ENCODE measurements around the gene ZKSCAN1.
"Not testable (repeated sequence)": the region's sequence is repeated elsewhere in the genome, so short reads cannot be mapped to it uniquely, and the experiment has no call there.

Gene ZKSCAN1

DNA sequence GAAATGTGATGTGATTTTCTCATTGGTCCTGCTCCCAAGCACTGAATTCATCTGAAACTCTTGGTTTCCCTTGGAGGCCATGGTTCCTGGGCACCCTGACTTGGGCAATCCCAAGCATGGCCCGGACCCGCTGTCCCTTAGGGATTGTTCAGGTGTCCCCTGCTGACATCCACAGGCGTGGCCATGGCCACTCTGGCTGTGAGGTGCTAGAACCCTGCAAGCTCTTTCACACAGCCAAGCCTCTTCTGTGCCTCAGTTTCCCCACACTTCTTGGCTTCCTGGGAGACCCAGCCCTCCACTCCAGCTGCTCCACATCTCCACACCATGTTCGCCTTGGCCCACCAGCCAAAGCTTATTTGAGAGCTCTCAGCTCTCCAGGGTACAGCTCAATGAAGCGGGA is 27.6 kb upstream of the ZKSCAN1 start:
- Histone ChIP-seq H3K27ac (no peak overlapping the region), H3K27me3 (replicated peaks) (no peaks in the 10 kb centered on the region), H3K4me3 (ENCODE audit: low read depth, low read length) (no peak overlapping the region), H3K36me3 (replicated peaks) (no peaks in the 10 kb centered on the region)
- no peak for DNase-seq
- in situ Hi-C loops (cut with HindIII; ENCODE audit: low pct_ligation_motif_present, low sequenced_read_pairs) = loop anchor here (25.0 kb wide), 1 partner anchor 99 kb away; the partner anchor contains the start of genes COPS6 and ZNF3
- TF ChIP-seq, protein P1, sequence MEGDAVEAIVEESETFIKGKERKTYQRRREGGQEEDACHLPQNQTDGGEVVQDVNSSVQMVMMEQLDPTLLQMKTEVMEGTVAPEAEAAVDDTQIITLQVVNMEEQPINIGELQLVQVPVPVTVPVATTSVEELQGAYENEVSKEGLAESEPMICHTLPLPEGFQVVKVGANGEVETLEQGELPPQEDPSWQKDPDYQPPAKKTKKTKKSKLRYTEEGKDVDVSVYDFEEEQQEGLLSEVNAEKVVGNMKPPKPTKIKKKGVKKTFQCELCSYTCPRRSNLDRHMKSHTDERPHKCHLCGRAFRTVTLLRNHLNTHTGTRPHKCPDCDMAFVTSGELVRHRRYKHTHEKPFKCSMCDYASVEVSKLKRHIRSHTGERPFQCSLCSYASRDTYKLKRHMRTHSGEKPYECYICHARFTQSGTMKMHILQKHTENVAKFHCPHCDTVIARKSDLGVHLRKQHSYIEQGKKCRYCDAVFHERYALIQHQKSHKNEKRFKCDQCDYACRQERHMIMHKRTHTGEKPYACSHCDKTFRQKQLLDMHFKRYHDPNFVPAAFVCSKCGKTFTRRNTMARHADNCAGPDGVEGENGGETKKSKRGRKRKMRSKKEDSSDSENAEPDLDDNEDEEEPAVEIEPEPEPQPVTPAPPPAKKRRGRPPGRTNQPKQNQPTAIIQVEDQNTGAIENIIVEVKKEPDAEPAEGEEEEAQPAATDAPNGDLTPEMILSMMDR (IDR thresholded peaks at IDR 0.05; ENCODE audit: low read depth, low read length, missing control alignments) = no peak

DNA sequence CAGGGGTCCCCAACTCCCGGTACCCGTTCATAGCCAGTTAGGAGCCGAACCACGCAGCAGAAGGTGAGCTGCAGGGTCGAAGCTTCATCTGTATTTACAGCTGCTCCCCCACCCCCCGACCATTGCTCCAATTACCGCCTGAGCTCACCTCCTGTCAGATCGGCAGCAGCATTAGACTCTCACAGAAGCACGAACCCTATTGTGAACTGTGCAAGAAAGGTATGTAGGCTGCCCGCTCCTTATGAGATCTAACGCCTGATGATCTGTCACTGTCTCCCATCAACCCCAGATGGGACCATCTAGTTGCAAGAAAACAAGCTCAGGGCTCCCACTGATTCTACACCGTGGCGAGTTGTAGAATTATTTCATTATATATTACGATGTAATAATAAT is 24.9 kb upstream of the ZKSCAN1 start:
- in situ Hi-C loops (cut with HindIII; ENCODE audit: low pct_ligation_motif_present, low sequenced_read_pairs) = loop anchor here (25.0 kb wide), 1 partner anchor 97 kb away; the partner anchor contains the start of genes COPS6 and ZNF3
- no peaks in the 10 kb centered on the region for H3K27me3 ChIP-seq (replicated peaks)
- DNase-seq = no peak
- TF ChIP-seq, protein P1 (IDR thresholded peaks at IDR 0.05; ENCODE audit: low read depth, low read length, missing control alignments) = no peak
- no peaks in the 10 kb centered on the region for H3K36me3 ChIP-seq (replicated peaks)
- H3K4me3 ChIP-seq (ENCODE audit: low read depth, low read length) = peak overlapping the region; percentile 39
- no peak overlapping the region for H3K27ac ChIP-seq

DNA sequence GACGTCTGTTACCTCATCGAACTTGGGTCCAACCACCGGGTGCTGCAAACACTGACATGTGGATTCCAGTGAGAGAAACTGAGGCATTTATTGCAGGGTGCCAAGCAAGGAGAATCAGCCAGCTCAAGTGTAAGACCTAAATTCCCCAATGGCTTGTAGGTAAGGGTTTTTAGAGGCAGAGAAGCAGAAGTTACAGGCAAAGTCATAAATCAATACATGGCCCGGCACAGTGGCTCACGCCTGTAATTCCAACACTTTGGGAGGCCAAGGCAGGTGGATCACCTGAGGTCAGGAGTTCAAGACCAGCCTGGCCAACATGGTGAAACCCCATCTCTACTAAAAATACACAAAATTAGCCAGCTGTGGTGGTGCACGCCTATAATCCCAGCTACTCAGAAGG is 23.9 kb upstream of the ZKSCAN1 start:
- not testable (repeated sequence) for H3K27ac ChIP-seq; H3K27me3 ChIP-seq (replicated peaks); H3K36me3 ChIP-seq (replicated peaks); H3K4me3 ChIP-seq (ENCODE audit: low read depth, low read length); DNase-seq
- in situ Hi-C loops (cut with HindIII; ENCODE audit: low pct_ligation_motif_present, low sequenced_read_pairs) = loop anchor here (25.0 kb wide), 1 partner anchor 96 kb away; the partner anchor contains the start of genes COPS6 and ZNF3

DNA sequence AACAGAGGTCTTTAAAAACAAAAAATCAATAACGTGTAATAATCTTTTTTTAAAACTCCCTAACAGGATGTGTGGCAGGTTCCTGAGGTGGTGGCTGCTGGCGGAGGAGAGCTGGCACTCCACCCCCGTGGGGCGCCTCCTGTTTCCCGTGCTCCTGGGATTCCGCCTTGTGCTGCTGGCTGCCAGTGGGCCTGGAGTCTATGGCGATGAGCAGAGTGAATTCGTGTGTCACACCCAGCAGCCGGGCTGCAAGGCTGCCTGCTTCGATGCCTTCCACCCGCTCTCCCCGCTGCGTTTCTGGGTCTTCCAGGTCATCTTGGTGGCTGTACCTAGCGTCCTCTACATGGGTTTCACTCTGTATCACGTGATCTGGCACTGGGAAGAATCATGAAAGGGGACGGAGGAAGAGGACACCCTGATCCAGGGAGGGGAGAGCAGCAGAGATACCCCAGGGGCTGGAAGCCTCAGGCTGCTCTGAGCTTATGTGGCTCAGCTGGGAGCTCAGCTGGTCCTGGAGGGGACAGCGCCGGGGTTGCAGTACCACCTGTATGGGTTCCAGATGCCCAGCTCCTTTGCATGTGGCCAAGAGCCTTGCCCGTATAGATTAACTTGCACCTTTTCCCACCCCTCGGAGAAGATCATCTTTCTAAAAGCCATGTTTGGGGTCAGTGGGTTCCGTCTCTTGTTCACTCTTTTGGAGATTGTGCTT is 22.9 kb upstream of the ZKSCAN1 start:
- H3K27ac ChIP-seq = no peak overlapping the region
- DNase-seq = no peak
- H3K36me3 ChIP-seq (replicated peaks) = no peaks in the 10 kb centered on the region
- no peak overlapping the region for H3K4me3 ChIP-seq (ENCODE audit: low read depth, low read length)
- TF ChIP-seq, protein P1 (IDR thresholded peaks at IDR 0.05; ENCODE audit: low read depth, low read length, missing control alignments) = no peak
- in situ Hi-C loops (cut with HindIII; ENCODE audit: low pct_ligation_motif_present, low sequenced_read_pairs) = loop anchor here (25.0 kb wide), 1 partner anchor 95 kb away; the partner anchor contains the start of genes COPS6 and ZNF3
- H3K27me3 ChIP-seq (replicated peaks) = no peaks in the 10 kb centered on the region

DNA sequence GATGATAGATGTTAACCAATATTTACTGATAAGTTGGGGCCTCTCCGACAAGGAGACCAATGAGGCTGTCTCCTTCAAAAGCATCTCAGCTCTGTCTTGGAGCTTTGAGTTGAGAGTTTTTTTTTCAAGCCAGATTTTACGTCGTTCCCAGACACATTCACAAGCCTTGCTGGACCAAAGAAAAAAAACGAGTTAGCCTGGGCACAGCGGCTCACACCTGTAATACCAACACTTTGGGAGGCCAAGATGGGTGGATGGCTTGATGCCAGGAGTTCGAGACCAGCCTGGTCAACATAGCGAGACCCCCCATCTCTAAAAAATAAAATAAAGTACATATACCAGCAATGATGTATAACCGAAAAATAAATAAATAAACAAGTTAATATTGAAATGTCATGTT is 20.6 kb upstream of the ZKSCAN1 start:
- in situ Hi-C loops (cut with HindIII; ENCODE audit: low pct_ligation_motif_present, low sequenced_read_pairs) = loop anchor here (25.0 kb wide), 1 partner anchor 92 kb away; the partner anchor contains the start of genes COPS6 and ZNF3
- TF ChIP-seq, protein P1 (IDR thresholded peaks at IDR 0.05; ENCODE audit: low read depth, low read length, missing control alignments) = no peak
- H3K36me3 ChIP-seq (replicated peaks) = no peaks in the 10 kb centered on the region
- H3K27ac ChIP-seq = no peak overlapping the region
- H3K27me3 ChIP-seq (replicated peaks) = no peaks in the 10 kb centered on the region
- no peak overlapping the region for H3K4me3 ChIP-seq (ENCODE audit: low read depth, low read length)
- no peak for DNase-seq

DNA sequence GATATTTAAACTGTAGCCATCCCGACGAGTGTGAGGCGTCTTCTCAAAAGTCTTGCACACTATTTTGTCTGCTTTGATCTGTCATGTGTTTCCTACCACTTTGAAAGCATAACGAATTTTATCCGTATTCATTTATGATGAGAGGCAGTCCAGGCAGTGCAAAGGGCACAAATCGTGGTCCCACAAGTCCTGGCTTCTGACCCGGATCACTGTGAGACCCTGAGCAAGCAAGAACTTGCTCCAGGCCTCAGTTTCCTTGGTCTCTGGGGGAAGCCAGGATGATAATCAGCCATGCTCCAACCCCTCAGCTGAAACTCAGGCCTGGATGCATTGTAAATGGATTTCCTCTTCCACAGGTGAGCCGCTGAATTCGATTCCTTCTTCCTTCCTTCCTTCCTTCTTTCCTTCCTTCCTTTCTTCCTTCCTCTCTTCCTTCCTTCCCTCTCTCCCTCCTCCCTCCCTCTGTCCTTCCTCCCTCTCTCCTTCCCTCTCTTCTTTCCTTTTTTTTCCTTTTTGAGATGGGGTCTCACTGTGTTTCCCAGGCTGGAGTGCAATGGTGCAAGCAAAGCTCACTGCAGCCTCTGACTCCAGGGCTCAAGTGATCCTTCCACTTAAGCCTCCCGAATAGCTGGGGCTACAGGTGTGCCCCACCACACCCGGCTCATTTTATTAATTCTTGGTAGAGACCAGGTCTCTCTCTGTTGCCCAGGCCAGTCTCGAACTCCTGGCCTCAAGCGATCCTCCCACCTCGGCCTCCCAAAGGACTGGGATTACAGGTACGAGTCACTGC is 18.4 kb upstream of the ZKSCAN1 start:
- Histone ChIP-seq H3K27me3 (replicated peaks) (no peaks in the 10 kb centered on the region), H3K4me3 (ENCODE audit: low read depth, low read length) (peak overlapping the region; percentile 52), H3K36me3 (replicated peaks) (no peaks in the 10 kb centered on the region), H3K27ac (no peak overlapping the region)
- TF ChIP-seq, protein P1 (IDR thresholded peaks at IDR 0.05; ENCODE audit: low read depth, low read length, missing control alignments) = no peak
- in situ Hi-C loops (cut with HindIII; ENCODE audit: low pct_ligation_motif_present, low sequenced_read_pairs) = loop anchor here (25.0 kb wide), 1 partner anchor 90 kb away; the partner anchor contains the start of genes COPS6 and ZNF3
- DNase-seq = no peak
